ENCODE results near the gene F11. TPM values are rescaled to one million over a fixed set of nuclear protein-coding genes. Genes with fewer than 3 reads are reported as not detected.

The F11 gene
- 0.11 TPM in 1 of 3 replicates, not detected in the others for total RNA-seq

- no peak for TF ChIP-seq CTCF (IDR thresholded peaks at IDR 0.05; ENCODE audit: unreplicated experiment)
- H3K9me3 Mint-ChIP-seq: no peaks in the 10 kb centered on the region
- DNase-seq (ENCODE audit: low spot score in 2 of 2, unreplicated experiment in 2 of 2): no peak
- H3K27ac Mint-ChIP-seq: peak within 1 kb of the TSS; percentile 77
- H3K4me3 Mint-ChIP-seq: peak within 1 kb of the TSS; percentile 70
- peaks cover 7% of the 10 kb centered on the region for H3K27me3 Mint-ChIP-seq (ENCODE audit: low read depth)
- H3K36me3 Mint-ChIP-seq: no peaks in the 10 kb centered on the region
- peaks cover 18% of the 10 kb centered on the region for H3K4me1 Mint-ChIP-seq
These were observed at the start of gene F11 for GRCh38 chr4:186265683-186266652. F11 (plus strand) TSS chr4:186266189; CDS start chr4:186267137, 948 bp downstream.

- no peak for TF ChIP-seq CTCF (IDR thresholded peaks at IDR 0.05; ENCODE audit: unreplicated experiment)
- Mint-ChIP-seq H3K4me1 (peaks cover 17% of the 10 kb centered on the region), H3K36me3 (no peaks in the 10 kb centered on the region), H3K27me3 (ENCODE audit: low read depth) (peaks cover 26% of the 10 kb centered on the region), H3K9me3 (peaks cover 6% of the 10 kb centered on the region), H3K27ac (no peak overlapping the region), H3K4me3 (no peak overlapping the region)
- DNase-seq (ENCODE audit: low spot score in 2 of 2, unreplicated experiment in 2 of 2): no peak
These were observed 49.4 kb upstream of the F11 start for GRCh38 chr4:186216465-186217024.

- no peaks in the 10 kb centered on the region for H3K36me3 Mint-ChIP-seq
- no peak for TF ChIP-seq CTCF (IDR thresholded peaks at IDR 0.05; ENCODE audit: unreplicated experiment)
- H3K9me3 Mint-ChIP-seq: peaks cover 18% of the 10 kb centered on the region
- H3K27me3 Mint-ChIP-seq (ENCODE audit: low read depth): peaks cover 22% of the 10 kb centered on the region
- no peak for DNase-seq (ENCODE audit: low spot score in 2 of 2, unreplicated experiment in 2 of 2)
- H3K4me3 Mint-ChIP-seq: no peak overlapping the region
- no peak overlapping the region for H3K27ac Mint-ChIP-seq
- peaks cover 17% of the 10 kb centered on the region for H3K4me1 Mint-ChIP-seq
These were observed 48.2 kb upstream of the F11 start for GRCh38 chr4:186217733-186218293.

GRCh38 chr4:186221624-186222023, 44.4 kb upstream of the F11 start:
- Mint-ChIP-seq H3K4me1 (peaks cover 8% of the 10 kb centered on the region), H3K4me3 (no peak overlapping the region), H3K36me3 (peaks cover 18% of the 10 kb centered on the region), H3K27me3 (ENCODE audit: low read depth) (peaks cover 8% of the 10 kb centered on the region), H3K27ac (no peak overlapping the region), H3K9me3 (peaks cover 44% of the 10 kb centered on the region)
- no peak for TF ChIP-seq CTCF (IDR thresholded peaks at IDR 0.05; ENCODE audit: unreplicated experiment)
- DNase-seq (ENCODE audit: low spot score in 2 of 2, unreplicated experiment in 2 of 2): no peak

GRCh38 chr4:186225848-186226247, 40.1 kb upstream of the F11 start:
- TF ChIP-seq CTCF (IDR thresholded peaks at IDR 0.05; ENCODE audit: unreplicated experiment): no peak
- H3K4me3 Mint-ChIP-seq: no peak overlapping the region
- H3K9me3 Mint-ChIP-seq: peaks cover 49% of the 10 kb centered on the region
- H3K36me3 Mint-ChIP-seq: peaks cover 21% of the 10 kb centered on the region
- peaks cover 12% of the 10 kb centered on the region for H3K4me1 Mint-ChIP-seq
- peaks cover 5% of the 10 kb centered on the region for H3K27me3 Mint-ChIP-seq (ENCODE audit: low read depth)
- H3K27ac Mint-ChIP-seq: no peak overlapping the region
- no peak for DNase-seq (ENCODE audit: low spot score in 2 of 2, unreplicated experiment in 2 of 2)
